HEK293 (cell line): ENCODE measurements around the gene COL25A1.

Experiments
- CTCF ChIA-PET: fragments of 350-600 bp; formaldehyde crosslinking; extraction: SDS; loops from one replicate; lab custom pipeline; 2021; ENCODE audit warnings: antibody characterized with exemption; lab: Yijun Ruan, JAX
- POLR2A ChIA-PET: fragments of 300-600 bp; formaldehyde crosslinking; extraction: SDS; loops from one replicate; lab custom pipeline; 2020; ENCODE audit warnings: antibody characterized with exemption, inconsistent platforms; lab: Yijun Ruan, JAX
- H3K27ac ChIP-seq: fragments of 200-500 bp; sonication (Bioruptor generic); 2 replicates; pipeline ENCODE4 v1.5.1; 2014; ENCODE audit warnings: low read depth, low read length, control low read depth, inconsistent platforms; ENCODE audit errors: extremely low read depth
- H3K36me3 ChIP-seq, 2 experiments: fragments of 200-500 bp in 1 of 2; sonication (Bioruptor generic) in 1 of 2; 1 replicate in 1 of 2; 2 replicates in 1 of 2; pipeline ENCODE4 v1.5.1; 2014 to 2017; ENCODE audit warnings: inconsistent platforms in 2 of 2, low read length in 2 of 2; ENCODE audit not compliant: control insufficient read depth in 2 of 2, insufficient read depth in 1 of 2
- H3K4me1 ChIP-seq: fragments of 200-500 bp; sonication (Bioruptor generic); 2 replicates; pipeline ENCODE4 v1.5.1; 2014; ENCODE audit warnings: mild to moderate bottlenecking, low read length, inconsistent platforms; ENCODE audit not compliant: control insufficient read depth, insufficient read depth
- H3K4me3 ChIP-seq: 2 replicates; pipeline ENCODE4 v1.5.1; 2011; ENCODE audit warnings: low read depth, mild to moderate bottlenecking, control low read depth, low read length, moderate library complexity
- H3K9me3 ChIP-seq: fragments of 200-500 bp; sonication (Bioruptor generic); 2 replicates; pipeline ENCODE4 v1.5.1; 2014; ENCODE audit warnings: low read depth, low read length, inconsistent platforms; ENCODE audit not compliant: control insufficient read depth, insufficient read depth
- GLI4 ChIP-seq: fragments of 450-650 bp; formaldehyde crosslinking; IDR thresholded peaks from 2 replicates; pipeline ENCODE4 v1.5.1; 2016; ENCODE audit warnings: missing biosample characterization, missing genetic modification characterization
- MYNN ChIP-seq: fragments of 450-650 bp; formaldehyde crosslinking; IDR thresholded peaks from 2 replicates; pipeline ENCODE4 v1.5.1; 2016; ENCODE audit warnings: missing biosample characterization, missing genetic modification characterization, borderline replicate concordance
- OSR2 ChIP-seq: fragments of 450-650 bp; formaldehyde crosslinking; IDR thresholded peaks from 2 replicates; pipeline ENCODE4 v1.5.1; 2016; ENCODE audit warnings: missing biosample characterization, missing genetic modification characterization
- ZBTB17 ChIP-seq: fragments of 450-650 bp; formaldehyde crosslinking; IDR thresholded peaks from 2 replicates; pipeline ENCODE4 v1.5.1; 2016; ENCODE audit warnings: missing biosample characterization, missing genetic modification characterization
- ZBTB48 ChIP-seq: fragments of 450-650 bp; formaldehyde crosslinking; IDR thresholded peaks from 2 replicates; pipeline ENCODE4 v1.5.1; 2016; ENCODE audit warnings: missing biosample characterization, missing genetic modification characterization
- ZNF132 ChIP-seq: fragments of 450-650 bp; formaldehyde crosslinking; IDR thresholded peaks from 2 replicates; pipeline ENCODE4 v1.5.1; 2017; ENCODE audit warnings: missing biosample characterization, missing genetic modification characterization, borderline replicate concordance
- ZNF174 ChIP-seq: fragments of 450-650 bp; formaldehyde crosslinking; IDR thresholded peaks from 2 replicates; pipeline ENCODE4 v1.5.0; 2017; ENCODE audit warnings: missing biosample characterization, mild to moderate bottlenecking, missing genetic modification characterization
- ZNF184 ChIP-seq: fragments of 450-650 bp; IDR thresholded peaks from 2 replicates; pipeline ENCODE4 v1.5.1; 2018; ENCODE audit warnings: missing biosample characterization, mild to moderate bottlenecking, missing genetic modification characterization
- ZNF350 ChIP-seq: fragments of 450-650 bp; formaldehyde crosslinking; IDR thresholded peaks from 2 replicates; pipeline ENCODE4 v1.5.0; 2017; ENCODE audit warnings: missing biosample characterization, mild to moderate bottlenecking, missing genetic modification characterization
- ZNF354C ChIP-seq: fragments of 450-650 bp; formaldehyde crosslinking; IDR thresholded peaks from 2 replicates; pipeline ENCODE4 v1.5.1; 2016; ENCODE audit warnings: missing biosample characterization, missing genetic modification characterization, low read depth, borderline replicate concordance
- ZNF37A ChIP-seq: fragments of 450-650 bp; IDR thresholded peaks from 2 replicates; pipeline ENCODE4 v1.5.1; 2018; ENCODE audit warnings: missing biosample characterization, missing genetic modification characterization
- ZNF585B ChIP-seq: fragments of 450-650 bp; formaldehyde crosslinking; IDR thresholded peaks from 2 replicates; pipeline ENCODE4 v1.5.1; 2016; ENCODE audit warnings: missing biosample characterization, missing genetic modification characterization
- ZNF629 ChIP-seq: fragments of 450-650 bp; formaldehyde crosslinking; IDR thresholded peaks from 2 replicates; pipeline ENCODE4 v1.5.1; 2017; ENCODE audit warnings: missing biosample characterization, missing genetic modification characterization
- ZNF670 ChIP-seq: fragments of 450-650 bp; formaldehyde crosslinking; IDR thresholded peaks from 2 replicates; pipeline ENCODE4 v1.5.1; 2016; ENCODE audit warnings: missing biosample characterization, missing genetic modification characterization, low read depth
- ZNF747 ChIP-seq: fragments of 450-650 bp; formaldehyde crosslinking; IDR thresholded peaks from 2 replicates; pipeline ENCODE4 v1.5.1; 2016; ENCODE audit warnings: missing biosample characterization, missing genetic modification characterization
- ZNF785 ChIP-seq: fragments of 450-650 bp; formaldehyde crosslinking; IDR thresholded peaks from 2 replicates; pipeline ENCODE4 v1.5.1; 2016; ENCODE audit warnings: missing biosample characterization, missing genetic modification characterization
- ZNF843 ChIP-seq: fragments of 450-650 bp; formaldehyde crosslinking; IDR thresholded peaks from 2 replicates; pipeline ENCODE4 v1.5.1; 2016; ENCODE audit warnings: missing biosample characterization, missing genetic modification characterization
- TF ChIP-seq, protein P1 (sequence below): fragments of 450-650 bp; formaldehyde crosslinking; IDR thresholded peaks from 2 replicates; pipeline ENCODE4 v1.5.1; 2017; ENCODE audit warnings: missing biosample characterization, missing genetic modification characterization
- TF ChIP-seq, protein P2 (sequence below): fragments of 450-650 bp; formaldehyde crosslinking; IDR thresholded peaks from 2 replicates; pipeline ENCODE4 v1.5.1; 2016; ENCODE audit warnings: missing biosample characterization, missing genetic modification characterization
- TF ChIP-seq, protein P3 (sequence below): fragments of 450-650 bp; formaldehyde crosslinking; IDR thresholded peaks from 2 replicates; pipeline ENCODE4 v1.5.1; 2016; ENCODE audit warnings: missing biosample characterization, missing genetic modification characterization, borderline replicate concordance

Gene COL25A1

DNA sequence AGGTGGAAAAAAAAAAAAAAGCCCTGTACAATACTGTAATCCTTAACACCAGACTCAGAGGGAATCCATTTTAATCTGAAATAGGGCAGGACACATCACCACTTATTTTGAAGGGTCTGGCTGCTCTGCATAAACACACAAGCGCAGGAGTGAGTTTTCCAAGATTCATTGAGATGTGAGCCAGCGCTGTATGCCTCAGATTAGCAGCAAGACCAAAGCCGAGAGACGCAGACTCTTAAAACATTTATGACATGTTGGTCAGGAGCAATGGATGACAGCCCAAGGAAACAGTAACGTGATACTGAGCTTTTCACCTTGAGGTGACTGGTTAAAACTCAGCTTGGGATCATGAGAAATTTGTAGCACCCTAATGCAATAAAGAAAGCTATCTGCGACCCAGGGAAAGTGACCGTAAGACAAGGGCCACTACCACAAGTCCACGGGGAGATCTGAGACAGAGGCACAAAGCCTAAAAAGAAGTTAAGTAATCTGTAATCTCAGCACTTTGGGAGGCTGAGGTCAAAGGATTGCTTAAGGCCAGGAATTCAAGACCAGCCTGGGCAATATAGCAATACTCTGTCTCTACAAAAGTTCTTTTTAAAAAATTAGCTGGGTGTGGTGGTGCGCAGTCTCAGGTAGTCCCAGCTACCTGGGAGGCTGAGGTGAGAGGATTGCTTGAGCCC is 210.6 kb downstream of the COL25A1 start:
- Histone ChIP-seq H3K4me1 (no peaks in the 10 kb centered on the region), H3K9me3 (no peaks in the 10 kb centered on the region), H3K36me3 (no peaks in the 10 kb centered on the region), H3K4me3 (no peak overlapping the region)
- ChIA-PET CTCF (interaction anchor here (1.4 kb wide), 1 partner anchor 12 kb away, joined by 3 read pairs; no protein-coding TSS in a partner anchor), POLR2A (no interaction called here)
- TF ChIP-seq ZNF785 (tag by site-specific recombination) (no peak), GLI4 (tag by site-specific recombination) (no peak), ZNF629 (tag by site-specific recombination) (no peak), MYNN (tag by site-specific recombination) (0 out of 2 replicates have a peak, but pooled peaks have one; percentile 23), ZNF670 (tag by site-specific recombination) (no peak), OSR2 (tag by site-specific recombination) (no peak), ZNF174 (no peak), ZNF37A (tag by site-specific recombination) (no peak), ZNF132 (tag by site-specific recombination) (no peak), ZBTB17 (tag by site-specific recombination) (peak; percentile 74)
- TF ChIP-seq, protein P1, sequence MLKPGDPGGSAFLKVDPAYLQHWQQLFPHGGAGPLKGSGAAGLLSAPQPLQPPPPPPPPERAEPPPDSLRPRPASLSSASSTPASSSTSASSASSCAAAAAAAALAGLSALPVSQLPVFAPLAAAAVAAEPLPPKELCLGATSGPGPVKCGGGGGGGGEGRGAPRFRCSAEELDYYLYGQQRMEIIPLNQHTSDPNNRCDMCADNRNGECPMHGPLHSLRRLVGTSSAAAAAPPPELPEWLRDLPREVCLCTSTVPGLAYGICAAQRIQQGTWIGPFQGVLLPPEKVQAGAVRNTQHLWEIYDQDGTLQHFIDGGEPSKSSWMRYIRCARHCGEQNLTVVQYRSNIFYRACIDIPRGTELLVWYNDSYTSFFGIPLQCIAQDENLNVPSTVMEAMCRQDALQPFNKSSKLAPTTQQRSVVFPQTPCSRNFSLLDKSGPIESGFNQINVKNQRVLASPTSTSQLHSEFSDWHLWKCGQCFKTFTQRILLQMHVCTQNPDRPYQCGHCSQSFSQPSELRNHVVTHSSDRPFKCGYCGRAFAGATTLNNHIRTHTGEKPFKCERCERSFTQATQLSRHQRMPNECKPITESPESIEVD (tag by site-specific recombination): peak; percentile 42; the same call in 1 of the 2 replicates
- TF ChIP-seq, protein P2, sequence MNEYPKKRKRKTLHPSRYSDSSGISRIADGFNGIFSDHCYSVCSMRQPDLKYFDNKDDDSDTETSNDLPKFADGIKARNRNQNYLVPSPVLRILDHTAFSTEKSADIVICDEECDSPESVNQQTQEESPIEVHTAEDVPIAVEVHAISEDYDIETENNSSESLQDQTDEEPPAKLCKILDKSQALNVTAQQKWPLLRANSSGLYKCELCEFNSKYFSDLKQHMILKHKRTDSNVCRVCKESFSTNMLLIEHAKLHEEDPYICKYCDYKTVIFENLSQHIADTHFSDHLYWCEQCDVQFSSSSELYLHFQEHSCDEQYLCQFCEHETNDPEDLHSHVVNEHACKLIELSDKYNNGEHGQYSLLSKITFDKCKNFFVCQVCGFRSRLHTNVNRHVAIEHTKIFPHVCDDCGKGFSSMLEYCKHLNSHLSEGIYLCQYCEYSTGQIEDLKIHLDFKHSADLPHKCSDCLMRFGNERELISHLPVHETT (tag by site-specific recombination): no peak
- TF ChIP-seq, all 188 proteins: peak for 3
- H3K27ac ChIP-seq: no peak overlapping the region

DNA sequence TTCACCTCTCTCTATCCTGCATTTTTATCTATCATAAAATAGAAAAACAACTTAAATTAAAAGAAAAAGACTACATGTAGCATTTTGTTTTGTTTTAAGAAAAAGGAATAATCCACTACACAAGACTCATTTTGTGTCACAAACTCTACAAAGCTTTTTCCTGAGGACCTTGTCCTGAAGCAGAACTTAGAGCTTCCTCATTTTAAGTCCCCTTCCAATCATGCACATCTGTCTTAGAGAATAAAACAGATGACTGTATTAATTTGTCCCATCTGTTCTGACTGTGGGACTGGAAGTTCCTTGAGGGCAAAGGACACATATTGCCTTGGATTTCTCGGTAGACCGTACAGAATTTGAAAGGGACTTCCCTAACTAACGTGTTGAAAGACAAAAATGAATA is 218.5 kb downstream of the COL25A1 start:
- CTCF ChIA-PET: no interaction called here
- TF ChIP-seq ZNF350 (tag by site-specific recombination) (no peak), ZNF184 (tag by site-specific recombination) (no peak), ZNF585B (no peak), ZNF747 (tag by site-specific recombination) (no peak), ZNF843 (no peak)

DNA sequence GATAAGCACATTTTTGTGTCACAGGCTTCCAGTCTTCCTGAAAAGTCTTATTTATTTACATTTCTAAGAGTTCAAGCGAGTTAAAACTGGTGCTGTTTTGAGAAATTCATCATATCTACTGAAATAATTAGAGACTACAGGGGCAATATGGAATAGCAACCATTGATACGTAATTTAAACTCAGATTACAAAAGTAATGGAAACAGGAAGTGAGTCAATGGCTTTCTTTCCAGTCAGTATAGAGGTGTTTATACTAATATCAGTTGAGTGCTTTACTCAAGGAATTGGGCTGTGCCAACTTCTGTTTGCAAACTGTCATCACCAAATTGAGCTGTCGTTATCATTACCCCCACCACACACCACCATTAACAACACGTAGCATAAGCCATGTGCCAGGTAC is 222.7 kb downstream of the COL25A1 start:
- POLR2A ChIA-PET: no interaction called here
- Histone ChIP-seq H3K4me1 (no peaks in the 10 kb centered on the region), H3K9me3 (no peaks in the 10 kb centered on the region), H3K36me3 (no peaks in the 10 kb centered on the region), H3K27ac (no peak overlapping the region), H3K4me3 (no peak overlapping the region)
- CTCF ChIA-PET: interaction anchor here (1.1 kb wide), 1 partner anchor 12 kb away, joined by 3 read pairs; no protein-coding TSS in a partner anchor
- TF ChIP-seq ZBTB48 (tag by site-specific recombination) (no peak), ZNF354C (tag by site-specific recombination) (no peak)
- TF ChIP-seq, protein P3, sequence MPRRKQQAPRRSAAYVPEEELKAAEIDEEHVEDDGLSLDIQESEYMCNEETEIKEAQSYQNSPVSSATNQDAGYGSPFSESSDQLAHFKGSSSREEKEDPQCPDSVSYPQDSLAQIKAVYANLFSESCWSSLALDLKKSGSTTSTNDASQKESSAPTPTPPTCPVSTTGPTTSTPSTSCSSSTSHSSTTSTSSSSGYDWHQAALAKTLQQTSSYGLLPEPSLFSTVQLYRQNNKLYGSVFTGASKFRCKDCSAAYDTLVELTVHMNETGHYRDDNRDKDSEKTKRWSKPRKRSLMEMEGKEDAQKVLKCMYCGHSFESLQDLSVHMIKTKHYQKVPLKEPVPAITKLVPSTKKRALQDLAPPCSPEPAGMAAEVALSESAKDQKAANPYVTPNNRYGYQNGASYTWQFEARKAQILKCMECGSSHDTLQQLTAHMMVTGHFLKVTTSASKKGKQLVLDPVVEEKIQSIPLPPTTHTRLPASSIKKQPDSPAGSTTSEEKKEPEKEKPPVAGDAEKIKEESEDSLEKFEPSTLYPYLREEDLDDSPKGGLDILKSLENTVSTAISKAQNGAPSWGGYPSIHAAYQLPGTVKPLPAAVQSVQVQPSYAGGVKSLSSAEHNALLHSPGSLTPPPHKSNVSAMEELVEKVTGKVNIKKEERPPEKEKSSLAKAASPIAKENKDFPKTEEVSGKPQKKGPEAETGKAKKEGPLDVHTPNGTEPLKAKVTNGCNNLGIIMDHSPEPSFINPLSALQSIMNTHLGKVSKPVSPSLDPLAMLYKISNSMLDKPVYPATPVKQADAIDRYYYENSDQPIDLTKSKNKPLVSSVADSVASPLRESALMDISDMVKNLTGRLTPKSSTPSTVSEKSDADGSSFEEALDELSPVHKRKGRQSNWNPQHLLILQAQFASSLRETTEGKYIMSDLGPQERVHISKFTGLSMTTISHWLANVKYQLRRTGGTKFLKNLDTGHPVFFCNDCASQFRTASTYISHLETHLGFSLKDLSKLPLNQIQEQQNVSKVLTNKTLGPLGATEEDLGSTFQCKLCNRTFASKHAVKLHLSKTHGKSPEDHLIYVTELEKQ (tag by site-specific recombination): no peak

More for the DNA sequence above, 218.5 kb downstream of the COL25A1 start:
- Histone ChIP-seq H3K27ac (no peak overlapping the region), H3K9me3 (no peaks in the 10 kb centered on the region), H3K4me1 (no peaks in the 10 kb centered on the region), H3K4me3 (no peak overlapping the region), H3K36me3 (no peaks in the 10 kb centered on the region)
- POLR2A ChIA-PET: no interaction called here
